ENCODE data around the gene RNF113B. TPM values are rescaled to one million over a fixed set of nuclear protein-coding genes. Genes with fewer than 3 reads are reported as not detected.

RNF113B gene
- total and polyA plus RNA-seq, 4 donors = 0.64 TPM; not detected in 3

DNA sequence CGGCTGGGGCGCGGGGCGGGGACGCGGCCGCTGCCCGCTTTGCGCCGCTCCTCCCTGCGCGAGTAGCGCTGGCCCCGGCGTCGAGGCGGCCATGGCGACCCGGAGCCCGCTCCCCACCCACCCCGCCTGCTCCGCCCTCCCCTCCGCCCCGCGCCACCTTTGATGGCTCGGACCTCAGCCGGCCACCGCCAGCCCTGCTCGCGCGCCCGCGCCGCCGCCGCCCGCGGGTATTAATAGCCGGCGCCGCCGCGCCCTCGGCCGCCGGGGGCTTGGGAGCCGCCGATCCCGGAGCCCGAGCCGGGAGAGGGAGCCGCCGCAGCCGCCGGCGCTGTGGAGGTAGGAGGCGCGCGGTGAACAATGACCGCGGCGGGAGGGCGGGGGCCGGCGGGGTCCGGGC is 33.9 kb downstream of the RNF113B start:
- Histone ChIP-seq H3K27ac (ENCODE audit: low read depth in 1 of 2, low read length in 2 of 2) (peak overlapping the region; percentile 46 to 67), H3K4me1 (ENCODE audit: control insufficient read depth in 4 of 4, insufficient read depth in 4 of 4, low read length in 3 of 4) (peaks cover 1 to 29% (median 21%) of the 10 kb centered on the region in 4 donors), H3K4me3 (ENCODE audit: low read depth in 1 of 3, low read length in 3 of 3) (peak overlapping the region; percentile 71 to 95 (median 74)), H3K27me3 (ENCODE audit: control insufficient read depth in 4 of 4, insufficient read depth in 4 of 4, low read length in 3 of 4) (no peaks in the 10 kb centered on the region), H3K9me3 (ENCODE audit: control insufficient read depth in 4 of 4, low read length in 3 of 4) (no peaks in the 10 kb centered on the region), H3K9ac (ENCODE audit: low read depth in 1 of 2, low read length in 2 of 2) (no peak overlapping the region), H3K36me3 (ENCODE audit: control insufficient read depth in 4 of 4, insufficient read depth in 3 of 4, low read depth in 1 of 4, low read length in 3 of 4) (no peaks in the 10 kb centered on the region)
- TF ChIP-seq SP1 (IDR thresholded peaks at IDR 0.05) = no peak
- TF ChIP-seq, protein P1, sequence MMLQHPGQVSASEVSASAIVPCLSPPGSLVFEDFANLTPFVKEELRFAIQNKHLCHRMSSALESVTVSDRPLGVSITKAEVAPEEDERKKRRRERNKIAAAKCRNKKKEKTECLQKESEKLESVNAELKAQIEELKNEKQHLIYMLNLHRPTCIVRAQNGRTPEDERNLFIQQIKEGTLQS (IDR thresholded peaks at IDR 0.05) = no peak
- no peak for TF ChIP-seq NR2F2 (IDR thresholded peaks at IDR 0.05)
- no peak for TF ChIP-seq TAF1 (conservative IDR thresholded peaks at IDR 0.05)
- TF ChIP-seq YY1 (IDR thresholded peaks at IDR 0.05) = no peak
- no peak for TF ChIP-seq HNF4A (conservative IDR thresholded peaks at IDR 0.05)
- no peak for TF ChIP-seq RAD21 (IDR thresholded peaks at IDR 0.05)
- no peak for TF ChIP-seq EGR1 (IDR thresholded peaks at IDR 0.05; ENCODE audit: low read depth in 2 of 2)
- TF ChIP-seq HNF4G (IDR thresholded peaks at IDR 0.05) = no peak
- no peak for TF ChIP-seq GABPA (IDR thresholded peaks at IDR 0.05 in 1 of 2, conservative IDR thresholded peaks at IDR 0.05 in 1 of 2)
- TF ChIP-seq, protein P2, sequence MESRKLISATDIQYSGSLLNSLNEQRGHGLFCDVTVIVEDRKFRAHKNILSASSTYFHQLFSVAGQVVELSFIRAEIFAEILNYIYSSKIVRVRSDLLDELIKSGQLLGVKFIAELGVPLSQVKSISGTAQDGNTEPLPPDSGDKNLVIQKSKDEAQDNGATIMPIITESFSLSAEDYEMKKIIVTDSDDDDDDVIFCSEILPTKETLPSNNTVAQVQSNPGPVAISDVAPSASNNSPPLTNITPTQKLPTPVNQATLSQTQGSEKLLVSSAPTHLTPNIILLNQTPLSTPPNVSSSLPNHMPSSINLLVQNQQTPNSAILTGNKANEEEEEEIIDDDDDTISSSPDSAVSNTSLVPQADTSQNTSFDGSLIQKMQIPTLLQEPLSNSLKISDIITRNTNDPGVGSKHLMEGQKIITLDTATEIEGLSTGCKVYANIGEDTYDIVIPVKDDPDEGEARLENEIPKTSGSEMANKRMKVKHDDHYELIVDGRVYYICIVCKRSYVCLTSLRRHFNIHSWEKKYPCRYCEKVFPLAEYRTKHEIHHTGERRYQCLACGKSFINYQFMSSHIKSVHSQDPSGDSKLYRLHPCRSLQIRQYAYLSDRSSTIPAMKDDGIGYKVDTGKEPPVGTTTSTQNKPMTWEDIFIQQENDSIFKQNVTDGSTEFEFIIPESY (IDR thresholded peaks at IDR 0.05) = no peak
- no peak for TF ChIP-seq FOXA2 (IDR thresholded peaks at IDR 0.05)
- TF ChIP-seq, protein P3, sequence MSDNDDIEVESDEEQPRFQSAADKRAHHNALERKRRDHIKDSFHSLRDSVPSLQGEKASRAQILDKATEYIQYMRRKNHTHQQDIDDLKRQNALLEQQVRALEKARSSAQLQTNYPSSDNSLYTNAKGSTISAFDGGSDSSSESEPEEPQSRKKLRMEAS (IDR thresholded peaks at IDR 0.05) = no peak
- 1% methylated on average over 66 of the region's 66 CpGs for WGBS
- DNase-seq (ENCODE audit: low spot score) = peak; percentile 53

DNA sequence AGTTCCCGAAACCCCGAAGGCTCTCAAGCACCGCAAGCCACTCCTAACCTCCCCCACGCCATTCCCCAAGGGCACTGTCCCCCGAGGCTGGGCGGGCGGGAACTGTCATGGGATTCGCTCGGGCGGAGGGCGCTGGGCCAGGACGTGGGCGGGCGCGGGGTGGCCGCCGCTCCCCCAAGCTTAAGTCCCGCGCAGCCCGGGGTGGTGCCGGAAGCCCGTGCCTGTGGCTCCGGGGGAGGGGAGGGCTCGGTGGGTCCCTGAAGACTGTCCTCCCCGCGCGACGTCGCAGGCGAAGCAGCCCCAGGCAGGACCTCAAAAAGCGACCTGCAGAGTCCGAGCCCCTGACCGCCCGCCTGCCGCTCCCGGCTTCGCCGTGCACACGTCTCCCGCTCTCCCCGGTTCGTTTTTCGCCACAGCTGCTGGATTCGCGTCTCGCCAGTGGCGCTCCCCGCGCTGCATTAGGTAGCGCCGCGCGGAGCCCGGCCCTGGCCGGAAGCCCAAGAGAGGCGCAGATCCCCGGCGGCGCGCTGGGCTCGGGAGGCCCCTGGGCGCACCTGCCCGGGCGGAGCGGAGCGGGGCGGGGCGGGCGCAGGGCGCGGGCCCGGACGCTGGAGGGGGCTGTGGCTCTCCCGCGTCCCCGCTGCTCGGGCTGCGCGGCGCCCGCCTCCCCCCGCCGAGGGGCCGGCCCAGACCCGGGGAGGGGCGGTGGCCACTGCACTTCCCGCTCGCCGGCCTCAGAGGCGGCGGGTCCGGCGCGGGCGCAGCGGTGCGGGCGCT is 34.5 kb downstream of the RNF113B start, which contains the start of gene FARP1:
Gene FARP1, plus strand, starts transcription at position 715 of the 777 bp plus-strand sequence. CDS start 70,149 bp downstream, outside the sequence.
- no peaks in the 10 kb centered on the region for H3K27me3 ChIP-seq (ENCODE audit: control insufficient read depth in 4 of 4, insufficient read depth in 4 of 4, low read length in 3 of 4)
- H3K36me3 ChIP-seq (ENCODE audit: control insufficient read depth in 4 of 4, insufficient read depth in 3 of 4, low read depth in 1 of 4, low read length in 3 of 4) = no peaks in the 10 kb centered on the region
- WGBS = under 1% methylated on average over 98 of the region's 98 CpGs
- peaks cover 1 to 29% (median 21%) of the 10 kb centered on the region in 4 donors for H3K4me1 ChIP-seq (ENCODE audit: control insufficient read depth in 4 of 4, insufficient read depth in 4 of 4, low read length in 3 of 4)
- TF ChIP-seq, protein P4, sequence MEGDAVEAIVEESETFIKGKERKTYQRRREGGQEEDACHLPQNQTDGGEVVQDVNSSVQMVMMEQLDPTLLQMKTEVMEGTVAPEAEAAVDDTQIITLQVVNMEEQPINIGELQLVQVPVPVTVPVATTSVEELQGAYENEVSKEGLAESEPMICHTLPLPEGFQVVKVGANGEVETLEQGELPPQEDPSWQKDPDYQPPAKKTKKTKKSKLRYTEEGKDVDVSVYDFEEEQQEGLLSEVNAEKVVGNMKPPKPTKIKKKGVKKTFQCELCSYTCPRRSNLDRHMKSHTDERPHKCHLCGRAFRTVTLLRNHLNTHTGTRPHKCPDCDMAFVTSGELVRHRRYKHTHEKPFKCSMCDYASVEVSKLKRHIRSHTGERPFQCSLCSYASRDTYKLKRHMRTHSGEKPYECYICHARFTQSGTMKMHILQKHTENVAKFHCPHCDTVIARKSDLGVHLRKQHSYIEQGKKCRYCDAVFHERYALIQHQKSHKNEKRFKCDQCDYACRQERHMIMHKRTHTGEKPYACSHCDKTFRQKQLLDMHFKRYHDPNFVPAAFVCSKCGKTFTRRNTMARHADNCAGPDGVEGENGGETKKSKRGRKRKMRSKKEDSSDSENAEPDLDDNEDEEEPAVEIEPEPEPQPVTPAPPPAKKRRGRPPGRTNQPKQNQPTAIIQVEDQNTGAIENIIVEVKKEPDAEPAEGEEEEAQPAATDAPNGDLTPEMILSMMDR (IDR thresholded peaks at IDR 0.05; ENCODE audit: low read depth, low read length, missing input control) = peak; percentile 67
- TF ChIP-seq RXRA (IDR thresholded peaks at IDR 0.05) (no peak), RAD21 (IDR thresholded peaks at IDR 0.05) (no peak), EGR1 (IDR thresholded peaks at IDR 0.05; ENCODE audit: low read depth in 2 of 2) (peak; percentile 77 to 79)
- TF ChIP-seq, protein P5, sequence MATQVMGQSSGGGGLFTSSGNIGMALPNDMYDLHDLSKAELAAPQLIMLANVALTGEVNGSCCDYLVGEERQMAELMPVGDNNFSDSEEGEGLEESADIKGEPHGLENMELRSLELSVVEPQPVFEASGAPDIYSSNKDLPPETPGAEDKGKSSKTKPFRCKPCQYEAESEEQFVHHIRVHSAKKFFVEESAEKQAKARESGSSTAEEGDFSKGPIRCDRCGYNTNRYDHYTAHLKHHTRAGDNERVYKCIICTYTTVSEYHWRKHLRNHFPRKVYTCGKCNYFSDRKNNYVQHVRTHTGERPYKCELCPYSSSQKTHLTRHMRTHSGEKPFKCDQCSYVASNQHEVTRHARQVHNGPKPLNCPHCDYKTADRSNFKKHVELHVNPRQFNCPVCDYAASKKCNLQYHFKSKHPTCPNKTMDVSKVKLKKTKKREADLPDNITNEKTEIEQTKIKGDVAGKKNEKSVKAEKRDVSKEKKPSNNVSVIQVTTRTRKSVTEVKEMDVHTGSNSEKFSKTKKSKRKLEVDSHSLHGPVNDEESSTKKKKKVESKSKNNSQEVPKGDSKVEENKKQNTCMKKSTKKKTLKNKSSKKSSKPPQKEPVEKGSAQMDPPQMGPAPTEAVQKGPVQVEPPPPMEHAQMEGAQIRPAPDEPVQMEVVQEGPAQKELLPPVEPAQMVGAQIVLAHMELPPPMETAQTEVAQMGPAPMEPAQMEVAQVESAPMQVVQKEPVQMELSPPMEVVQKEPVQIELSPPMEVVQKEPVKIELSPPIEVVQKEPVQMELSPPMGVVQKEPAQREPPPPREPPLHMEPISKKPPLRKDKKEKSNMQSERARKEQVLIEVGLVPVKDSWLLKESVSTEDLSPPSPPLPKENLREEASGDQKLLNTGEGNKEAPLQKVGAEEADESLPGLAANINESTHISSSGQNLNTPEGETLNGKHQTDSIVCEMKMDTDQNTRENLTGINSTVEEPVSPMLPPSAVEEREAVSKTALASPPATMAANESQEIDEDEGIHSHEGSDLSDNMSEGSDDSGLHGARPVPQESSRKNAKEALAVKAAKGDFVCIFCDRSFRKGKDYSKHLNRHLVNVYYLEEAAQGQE (IDR thresholded peaks at IDR 0.05) = no peak
- peak; percentile 71 for DNase-seq (ENCODE audit: low spot score)
- peak within 1 kb of the TSS; percentile 71 to 95 (median 86) for H3K4me3 ChIP-seq (ENCODE audit: low read depth in 1 of 3, low read length in 3 of 3)
- peak within 1 kb of the TSS; percentile 71 to 79 for H3K27ac ChIP-seq (ENCODE audit: low read depth in 1 of 2, low read length in 2 of 2)
- H3K9ac ChIP-seq (ENCODE audit: low read depth in 1 of 2, low read length in 2 of 2) = peak within 1 kb of the TSS; percentile 17 to 83
- no peaks in the 10 kb centered on the region for H3K9me3 ChIP-seq (ENCODE audit: control insufficient read depth in 4 of 4, low read length in 3 of 4)
